HG03108 (cell line): Measurements from ENCODE around the gene MSLN.
"Not testable (repeated sequence)": the region's sequence is repeated elsewhere in the genome, so short reads cannot be mapped to it uniquely, and the experiment has no call there.

ENCODE experiments used
- ATAC-seq: cut with Tn5 transposase; IDR thresholded peaks from one replicate; pipeline ENCODE4 v1.9.1; 2021; ENCODE audit warnings: moderate library complexity; ENCODE audit not compliant: unreplicated experiment

MSLN gene

DNA sequence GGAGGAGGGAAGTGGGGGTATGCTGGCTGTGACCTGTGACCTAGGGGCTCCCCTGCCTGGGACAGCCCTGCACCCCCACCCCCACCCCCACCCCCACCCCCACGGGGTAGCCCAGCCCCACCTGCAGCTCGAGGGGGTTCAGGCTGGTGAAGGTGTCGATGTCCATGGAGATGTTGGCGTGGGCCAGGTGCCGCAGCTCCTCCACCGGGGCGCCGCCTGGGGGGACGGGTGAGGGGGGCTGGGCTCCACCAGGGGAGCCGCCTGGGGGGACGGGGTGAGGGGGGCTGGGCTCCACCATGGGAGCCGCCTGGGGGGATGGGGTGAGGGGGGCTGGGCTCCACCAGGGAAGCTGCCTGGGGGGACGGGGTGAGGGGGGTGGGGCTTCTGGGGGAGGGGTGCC lies 9.9 kb downstream of the MSLN start:
- ATAC-seq, result no peak

DNA sequence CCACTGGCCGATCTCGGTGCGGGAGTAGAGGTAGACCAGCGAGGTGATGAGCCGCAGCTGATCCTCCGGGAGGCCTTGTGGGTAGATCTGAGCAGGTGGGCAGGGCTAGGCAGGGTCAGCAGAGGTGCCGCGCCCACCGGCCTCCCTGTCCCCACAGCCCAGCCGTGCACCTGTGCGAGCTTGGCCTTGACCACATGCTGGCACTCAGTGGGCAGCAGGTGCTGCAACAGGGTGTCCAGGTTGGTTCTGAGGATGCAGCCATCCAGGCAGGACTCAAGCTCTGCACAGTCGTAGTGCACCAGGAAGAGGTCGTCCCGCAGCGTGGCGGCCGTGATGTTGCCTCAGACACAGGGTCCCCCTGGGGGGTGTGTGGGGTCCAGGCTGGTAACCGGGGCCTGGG lies 12.4 kb downstream of the MSLN start:
- no peak for ATAC-seq

DNA sequence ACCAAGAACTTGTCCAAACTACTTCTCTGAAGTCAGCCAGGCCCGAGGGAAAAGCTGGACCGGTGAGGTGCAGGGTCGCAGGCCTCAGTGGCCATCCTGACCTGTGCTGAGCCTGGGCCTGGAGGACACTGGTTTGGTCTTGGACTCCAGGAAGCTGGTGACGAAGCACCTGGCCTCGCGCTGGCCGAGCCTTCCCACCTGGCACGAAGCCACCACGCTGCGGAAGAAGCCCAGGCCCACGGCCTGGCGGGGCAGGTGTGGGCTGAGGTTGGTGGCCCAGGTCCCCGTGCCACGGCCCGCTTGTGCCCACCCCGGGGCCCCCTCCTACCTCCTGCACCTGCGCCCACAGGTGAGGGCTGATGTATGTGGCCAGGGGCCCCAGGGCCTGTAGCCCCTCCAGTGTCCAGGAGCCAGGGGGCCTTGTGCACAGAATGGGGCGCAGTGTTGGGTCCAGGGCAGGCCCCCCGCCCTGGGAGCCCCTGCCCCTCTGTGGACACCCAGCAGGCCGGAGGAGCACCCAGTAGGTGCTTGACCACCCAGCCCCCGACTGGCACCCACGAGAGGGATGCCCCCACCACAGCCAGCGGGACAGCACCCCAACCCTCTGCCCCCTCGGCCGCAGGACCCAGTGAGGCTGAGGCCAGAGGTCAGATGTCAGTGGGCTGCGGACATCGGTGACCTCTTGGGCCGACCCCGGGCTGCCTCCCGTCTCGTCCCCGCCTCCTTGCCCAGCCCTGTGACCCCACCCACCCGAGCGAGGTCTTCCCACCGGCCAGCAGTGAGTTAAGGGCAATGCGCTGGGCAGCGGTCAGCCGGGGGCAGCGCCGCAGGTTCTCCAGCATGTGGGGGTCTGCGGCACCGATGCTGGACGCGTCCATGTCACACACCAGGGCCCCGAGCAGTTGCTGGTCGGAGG lies 13.8 kb downstream of the MSLN start:
- ATAC-seq, result no peak

DNA sequence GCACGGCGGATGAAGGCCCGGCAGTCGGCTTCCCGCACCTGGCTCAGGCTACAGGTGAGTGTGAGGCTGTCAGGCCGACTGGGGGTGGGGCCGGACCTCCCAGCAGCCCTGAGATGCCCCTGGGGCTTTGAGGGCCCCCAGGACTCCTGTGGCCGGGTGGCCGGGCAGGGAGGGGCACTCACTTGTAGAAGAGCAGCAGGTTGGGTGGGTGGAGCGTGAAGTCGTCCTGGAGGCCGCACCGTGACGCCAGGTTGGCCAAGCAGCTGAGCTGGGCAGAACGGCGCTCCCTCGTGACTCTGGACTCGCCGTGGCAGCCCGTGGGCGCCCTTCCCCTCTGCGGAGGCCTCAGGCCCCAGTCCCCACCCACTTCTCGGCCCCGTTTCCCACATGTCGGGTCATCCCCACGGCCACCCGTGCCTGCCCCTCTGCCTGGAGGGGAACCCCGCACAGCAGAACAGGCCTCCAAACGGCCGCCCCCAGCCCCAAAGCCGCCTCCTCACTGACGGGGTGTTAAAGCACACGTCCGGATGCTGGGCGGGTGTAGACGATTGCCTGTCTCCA lies 14.8 kb downstream of the MSLN start:
- no peak for ATAC-seq

DNA sequence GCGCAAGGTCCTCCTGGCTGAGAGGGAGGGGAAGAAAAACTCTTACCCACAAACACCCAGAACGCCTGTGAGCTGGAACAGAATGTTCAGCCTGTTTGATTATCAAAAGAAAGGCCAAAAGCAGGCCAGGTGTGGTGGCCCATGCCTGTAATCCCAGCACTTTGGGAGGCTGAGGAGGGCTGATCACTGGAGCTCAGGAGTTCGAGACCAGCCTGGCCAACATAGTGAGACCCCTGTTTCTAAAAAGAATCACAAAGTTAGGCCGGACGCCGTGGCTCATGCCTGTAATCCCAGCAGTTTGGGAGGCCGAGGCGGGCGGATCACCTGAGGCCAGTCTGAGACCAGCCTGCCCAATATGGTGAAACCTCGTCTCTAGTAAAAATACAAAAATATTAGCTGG lies 15.8 kb downstream of the MSLN start:
- ATAC-seq, result not testable (repeated sequence)

DNA sequence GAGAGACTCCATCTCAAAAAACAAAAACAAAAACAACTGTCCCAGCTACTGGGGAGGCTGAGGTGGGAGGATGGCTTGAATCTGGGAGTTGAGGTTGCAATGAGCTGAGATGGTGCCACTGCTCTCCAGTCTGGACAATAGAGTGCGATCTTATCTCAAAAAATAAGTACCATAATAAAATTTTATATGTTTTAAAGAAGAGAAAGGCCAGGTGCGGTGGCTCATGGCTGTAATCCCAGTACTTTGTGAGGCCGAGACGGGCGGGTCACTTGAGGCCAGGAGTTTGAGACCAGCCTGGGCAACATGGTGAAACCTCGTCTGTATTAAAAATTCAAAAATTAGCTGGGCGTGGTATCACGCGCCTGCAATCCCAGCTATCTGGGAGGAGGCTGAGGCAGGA lies 16.3 kb downstream of the MSLN start:
- ATAC-seq, result no peak

DNA sequence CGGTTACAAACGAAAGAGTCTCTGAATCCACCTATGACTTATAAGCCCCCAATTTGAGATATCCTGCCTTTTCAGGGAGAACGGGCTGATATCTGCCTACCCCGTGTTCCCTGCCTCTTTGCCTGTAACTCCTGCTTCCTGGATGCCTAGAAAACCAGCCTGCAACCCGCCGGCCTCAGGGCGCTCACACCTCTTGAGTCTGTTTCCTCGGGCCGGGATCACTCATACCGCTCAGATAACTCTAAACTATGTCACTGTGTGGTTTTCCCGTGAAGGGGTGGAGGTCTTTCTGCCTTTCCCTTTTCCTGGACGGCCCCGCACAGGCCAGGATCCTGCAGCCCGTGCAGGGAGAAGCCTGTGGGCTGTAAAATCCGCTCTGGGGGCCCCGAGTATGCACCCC lies 17.3 kb downstream of the MSLN start:
- ATAC-seq, result no peak

DNA sequence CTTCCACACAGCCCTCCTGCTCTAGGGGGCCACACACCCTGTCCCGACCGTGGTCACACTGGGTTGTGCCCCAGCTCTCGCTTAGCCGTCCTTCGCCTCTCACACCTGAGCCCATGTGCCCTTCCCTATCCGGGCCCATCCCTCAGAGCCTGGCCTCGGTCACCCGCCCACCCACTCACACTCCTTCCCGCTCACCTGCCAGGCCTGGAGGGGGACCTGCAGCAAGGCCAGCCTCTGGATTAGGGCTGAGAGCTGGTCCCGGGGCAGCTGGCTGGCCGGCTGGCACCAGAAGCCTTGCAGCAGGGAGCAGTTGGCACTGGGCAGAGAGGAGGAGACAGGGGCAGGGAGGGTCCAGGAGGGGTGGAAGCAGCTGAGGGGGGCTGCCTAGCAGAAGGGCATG lies 17.9 kb downstream of the MSLN start:
- no peak for ATAC-seq

DNA sequence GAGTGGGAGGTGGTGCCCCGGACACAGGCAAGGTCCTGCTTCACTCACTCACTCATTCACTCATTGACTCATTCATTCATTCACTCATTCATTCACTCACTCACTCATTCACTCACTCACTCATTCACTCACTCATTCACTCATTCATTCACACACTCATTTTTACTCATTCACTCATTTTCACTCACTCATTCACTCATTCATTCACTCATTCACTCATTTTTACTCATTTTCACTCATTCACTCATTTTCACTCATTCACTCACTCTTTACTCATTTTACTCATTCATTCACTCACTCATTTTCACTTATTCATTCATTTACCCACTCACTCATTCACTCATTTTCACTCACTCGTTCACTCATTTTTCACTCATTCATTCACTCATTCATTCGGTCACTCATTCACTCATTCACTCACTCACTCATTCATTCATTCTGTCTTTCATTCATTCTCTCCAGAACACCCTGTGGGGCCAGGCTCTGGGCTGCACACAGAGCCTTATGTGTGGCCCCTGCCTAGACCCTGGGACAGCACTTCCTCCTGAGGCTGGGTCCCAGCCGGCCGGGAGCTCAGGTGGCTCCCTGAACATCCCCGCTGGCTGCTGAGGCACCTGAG lies 18.5 kb downstream of the MSLN start:
- no peak for ATAC-seq

DNA sequence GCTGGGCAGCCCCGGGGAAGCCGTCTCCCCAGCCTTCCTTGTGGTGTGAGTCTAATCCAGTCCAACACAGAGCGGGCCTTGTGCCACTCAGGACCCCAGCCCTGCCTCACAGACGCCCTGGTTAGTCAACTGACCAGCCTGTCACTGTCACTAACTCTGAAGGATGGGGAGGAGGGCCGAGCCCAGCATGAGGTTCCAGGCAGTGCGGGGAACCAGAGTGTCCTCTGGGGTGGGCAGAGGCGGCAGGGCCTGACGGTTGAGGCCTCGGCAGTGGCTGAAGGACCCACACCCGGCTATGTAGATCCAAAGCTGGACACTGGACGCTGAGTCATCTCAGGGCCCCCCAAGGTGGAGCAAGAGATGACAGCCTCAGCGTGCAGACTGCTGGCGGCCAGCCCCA lies 19.0 kb downstream of the MSLN start:
- ATAC-seq, result no peak

DNA sequence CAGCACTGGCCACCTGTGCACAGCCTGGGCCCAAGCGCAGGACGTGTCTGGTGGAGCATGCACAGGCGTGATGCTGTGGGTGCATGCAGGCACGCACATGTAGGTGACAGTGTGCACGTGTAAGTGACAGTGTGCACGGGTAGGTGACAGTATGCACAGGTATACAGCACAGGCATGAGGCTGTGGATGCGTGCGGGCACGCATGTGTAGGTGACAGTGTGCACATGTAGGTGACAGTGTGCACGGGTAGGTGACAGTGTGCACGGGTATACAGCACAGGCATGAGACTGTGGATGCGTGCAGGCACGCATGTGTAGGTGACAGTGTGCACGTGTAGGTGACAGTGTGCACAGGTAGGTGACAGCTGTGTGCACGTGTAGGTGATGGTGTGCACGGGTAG lies 19.8 kb downstream of the MSLN start:
- no peak for ATAC-seq

DNA sequence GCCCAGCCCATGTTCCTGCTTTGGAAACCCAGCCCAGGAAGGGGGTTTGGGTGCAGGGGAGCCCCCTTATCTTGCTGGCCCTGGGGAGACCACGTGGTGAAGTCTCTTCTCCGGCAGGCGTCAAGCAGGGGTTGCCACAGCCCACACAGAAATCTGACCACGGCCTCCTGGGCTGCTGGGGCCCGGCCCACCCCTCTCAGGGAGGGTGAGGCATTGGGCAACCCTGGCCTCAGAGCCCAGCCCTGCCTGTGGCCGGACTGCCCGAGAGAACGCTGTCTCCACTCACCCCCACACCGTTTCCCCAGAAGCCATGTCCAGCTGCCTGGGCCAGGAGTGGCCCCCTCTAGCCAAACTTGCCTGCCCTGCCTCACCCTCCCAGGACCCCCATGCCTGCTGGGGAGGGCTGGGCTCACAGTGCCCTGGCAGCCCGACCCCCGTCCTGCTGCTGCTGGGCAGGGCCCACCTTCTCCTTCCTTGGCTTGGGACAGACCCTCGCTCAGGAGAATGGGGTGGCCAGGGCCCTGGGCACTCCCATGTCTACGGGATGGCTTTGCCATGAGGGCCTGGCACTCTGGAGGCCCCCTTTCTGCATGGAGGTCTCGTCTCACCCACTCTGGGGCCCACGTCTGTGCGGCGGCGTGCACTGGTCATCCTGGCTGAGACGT lies 20.9 kb downstream of the MSLN start:
- ATAC-seq, result no peak

DNA sequence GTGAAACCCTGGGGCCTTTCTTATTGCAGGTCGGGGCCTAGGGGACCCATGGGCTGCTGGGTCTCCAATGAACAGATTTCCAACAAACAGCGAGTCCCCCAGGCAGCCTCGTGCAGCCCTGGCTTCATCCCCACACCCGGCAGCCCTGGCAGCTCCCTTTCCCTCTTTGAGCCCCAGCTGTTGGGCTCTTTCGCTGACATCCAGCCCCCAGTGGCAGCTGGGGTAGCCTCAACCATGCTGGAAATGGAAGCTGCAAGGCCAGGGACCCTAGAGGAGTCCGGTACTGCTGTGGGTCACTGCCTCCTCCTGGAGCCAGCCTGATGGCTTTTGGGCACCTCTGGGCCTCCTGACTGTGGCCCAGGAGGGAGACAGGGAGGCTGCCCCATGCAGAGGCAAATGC lies 21.7 kb downstream of the MSLN start:
- ATAC-seq, result no peak

DNA sequence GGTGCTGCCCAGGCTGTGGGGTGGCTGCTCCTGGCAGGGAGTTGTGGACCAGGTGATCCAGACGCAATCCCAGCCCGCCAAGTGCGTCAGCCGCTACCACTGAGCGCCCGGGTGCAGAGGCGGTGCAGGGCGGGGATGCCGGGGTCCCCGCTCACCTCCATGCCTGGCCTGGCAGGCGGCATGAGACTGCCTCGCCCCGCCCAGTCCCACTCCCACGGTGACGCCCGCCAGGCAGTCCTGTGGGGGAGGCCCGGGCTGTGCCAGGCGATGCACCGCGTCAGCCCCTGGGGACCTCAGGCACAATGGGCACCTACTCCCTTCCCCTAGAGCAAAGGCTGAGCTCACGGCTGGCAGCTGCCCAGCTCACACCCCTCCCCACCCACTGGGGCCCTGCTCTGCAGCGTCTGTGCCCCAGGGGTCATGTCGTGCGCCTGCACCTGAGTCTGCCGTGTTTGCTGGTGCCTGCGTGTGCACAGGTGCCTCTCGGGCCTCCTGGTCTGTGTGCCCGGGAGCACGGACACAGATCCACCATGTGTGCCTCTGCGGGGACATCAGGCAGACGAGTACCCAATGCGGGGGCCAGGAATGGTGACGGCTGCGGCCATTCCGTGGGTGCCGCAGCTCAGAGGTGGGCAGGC lies 22.4 kb downstream of the MSLN start:
- no peak for ATAC-seq

DNA sequence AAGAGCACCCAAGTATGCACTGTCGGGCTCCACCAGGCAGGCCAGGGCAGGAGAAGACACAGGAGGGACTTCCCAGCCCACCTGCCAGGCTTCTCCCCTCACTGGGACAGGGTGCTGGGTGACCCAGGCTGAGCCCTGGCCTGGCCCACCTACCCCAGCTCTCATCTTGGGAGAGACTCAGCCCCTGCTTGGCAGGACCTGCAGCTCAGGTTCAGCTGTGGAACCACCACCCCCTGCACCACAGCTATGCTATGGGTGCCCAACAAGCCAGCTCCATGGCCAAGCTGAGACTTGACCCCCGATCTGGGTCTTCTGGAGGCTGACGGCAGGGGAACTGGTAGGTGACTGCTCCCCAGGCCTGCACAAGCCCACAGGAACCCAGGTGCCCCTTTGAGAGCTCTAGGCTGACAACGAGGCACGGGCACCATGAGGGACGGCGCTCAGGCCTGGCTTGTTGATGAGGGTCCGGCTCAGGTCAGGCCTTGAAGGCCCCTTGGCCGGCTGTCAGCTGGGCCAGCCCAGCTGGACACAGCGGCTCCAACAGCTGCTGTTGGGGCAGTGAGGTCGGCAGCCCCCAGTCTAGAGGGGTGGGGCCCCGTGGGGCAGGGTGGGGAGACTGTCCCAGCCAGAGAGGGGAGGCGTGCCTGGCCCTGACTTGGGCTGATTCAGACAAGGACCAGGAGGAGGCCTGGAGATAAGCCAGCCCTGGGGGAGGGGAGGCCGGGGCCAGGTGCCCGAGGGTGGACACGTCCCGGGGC lies 23.0 kb downstream of the MSLN start:
- no peak for ATAC-seq

DNA sequence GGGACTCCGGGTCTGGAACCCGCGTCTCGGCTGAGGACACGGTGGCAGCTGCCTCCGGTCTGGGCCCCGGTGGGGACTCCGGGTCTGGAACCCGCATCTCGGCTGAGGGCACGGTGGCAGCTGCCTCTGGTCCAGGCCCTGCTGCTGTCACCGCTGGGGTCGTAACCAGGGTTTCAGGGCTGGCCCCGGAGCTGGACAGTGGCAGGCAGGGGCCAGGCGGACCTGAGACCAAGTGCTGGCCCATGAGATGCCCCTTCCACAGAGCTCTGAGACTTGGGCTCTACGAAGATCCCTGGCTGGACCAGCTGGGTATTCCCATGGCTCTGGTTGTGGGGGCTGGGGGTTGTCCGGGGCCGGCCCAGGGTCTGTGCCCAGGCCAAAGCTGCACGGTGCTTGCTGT lies 23.9 kb downstream of the MSLN start:
- ATAC-seq, result no peak

DNA sequence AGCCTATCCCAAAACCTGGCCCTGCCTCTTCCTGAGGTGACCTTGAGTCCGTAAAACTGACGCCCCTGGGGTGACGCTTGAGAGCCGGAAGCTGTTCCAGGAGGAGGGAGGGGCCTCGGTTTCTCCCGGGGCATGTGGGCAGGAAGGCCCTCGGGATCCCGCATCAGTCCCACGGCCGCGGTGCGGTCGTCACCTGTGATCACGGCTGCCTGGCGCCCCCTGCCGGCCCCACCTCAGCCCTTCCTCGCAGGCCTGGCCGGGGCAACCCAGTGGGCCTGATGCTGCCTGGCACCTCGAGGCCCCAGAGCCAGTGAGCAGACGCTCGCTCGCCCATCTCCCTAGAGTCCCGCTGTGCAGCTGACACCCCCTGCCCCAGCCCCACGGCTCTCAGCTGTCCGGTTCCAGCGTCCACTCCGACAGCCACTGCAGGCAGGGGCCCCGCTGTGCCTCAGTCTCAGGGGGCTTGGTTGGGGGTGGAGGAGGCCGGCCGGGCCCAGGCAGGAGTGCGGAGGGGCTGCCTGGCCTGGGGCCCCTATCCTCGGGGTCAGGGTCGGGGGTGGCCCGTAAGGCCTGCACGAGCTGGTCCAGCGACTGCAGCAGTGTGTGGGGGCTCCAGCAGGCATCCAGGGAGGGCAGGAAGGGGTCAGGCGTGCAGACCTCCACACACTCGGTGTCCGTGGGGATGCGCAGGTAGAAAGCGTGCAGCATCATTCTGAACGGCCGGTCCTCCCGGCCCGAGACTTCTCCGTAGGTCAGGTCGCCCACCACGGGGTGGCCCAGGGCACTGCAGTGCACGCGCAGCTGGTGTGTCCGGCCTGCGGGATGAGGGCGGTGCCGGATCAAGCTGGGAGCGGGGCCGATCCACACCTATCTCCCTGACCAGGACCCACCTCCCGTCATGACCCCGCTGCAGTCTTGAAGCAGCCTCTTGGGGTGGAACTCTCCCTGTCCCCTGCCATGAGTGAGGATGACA lies 25.3 kb downstream of the MSLN start:
- no peak for ATAC-seq

DNA sequence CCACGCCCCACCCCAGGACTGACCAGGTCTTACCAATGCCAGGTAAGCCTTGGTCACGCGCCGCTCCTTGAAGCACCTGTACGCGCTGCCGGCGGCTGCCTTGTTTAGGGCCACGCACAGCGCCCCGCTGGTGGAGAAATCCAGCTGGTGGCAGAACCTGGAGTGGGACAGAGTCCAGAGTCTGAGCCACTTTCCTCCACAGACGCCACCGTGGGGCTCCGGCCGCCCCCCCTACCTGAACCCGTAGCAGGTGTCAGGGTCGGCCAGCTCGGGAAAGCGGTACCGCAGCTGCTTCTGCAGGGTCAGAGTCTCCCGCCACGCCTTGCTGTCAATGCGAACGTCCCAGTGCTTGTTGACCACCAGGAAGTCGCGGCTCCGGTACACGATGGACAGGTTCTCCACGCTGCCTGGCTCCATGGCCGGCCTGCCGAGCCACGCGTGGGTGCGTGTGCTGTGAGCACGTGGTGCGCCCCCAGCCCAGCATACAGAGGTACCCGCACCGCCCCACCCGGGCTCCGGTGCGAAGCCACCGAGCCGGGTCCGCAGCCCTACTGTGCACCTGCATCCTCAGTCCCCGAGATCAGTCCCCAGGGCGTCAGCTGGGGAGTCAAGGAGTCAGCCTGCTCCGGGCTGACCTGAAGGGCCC lies 26.9 kb downstream of the MSLN start:
- ATAC-seq, result peak; percentile 3

DNA sequence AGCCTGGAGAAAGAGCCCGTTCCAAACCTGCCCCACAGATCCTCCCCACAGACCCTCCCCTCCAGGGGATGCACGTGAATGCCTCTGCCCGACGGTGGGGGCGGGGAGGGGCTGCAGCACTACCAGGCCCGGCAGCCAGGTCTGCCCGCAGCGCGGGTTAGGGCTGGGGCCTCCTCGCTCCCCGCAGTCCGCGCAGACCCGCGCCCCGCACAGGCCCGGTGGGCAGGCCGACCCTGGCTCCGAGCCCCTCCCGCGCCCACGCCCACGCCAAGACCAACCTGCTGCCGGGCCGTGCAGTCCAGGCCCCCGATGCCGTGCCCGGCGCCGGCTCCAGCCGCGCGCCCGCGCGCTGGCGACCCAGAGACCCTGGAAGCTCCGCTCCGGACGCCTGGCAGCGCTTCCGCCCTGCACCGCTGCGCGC lies 27.5 kb downstream of the MSLN start, which contains the start of gene RPUSD1:
RPUSD1 (minus strand) TSS at position 404 of the 421 bp plus-strand sequence. CDS start 644 bp downstream, outside the sequence.
- ATAC-seq, result no peak
